Esophagus muscularis mucosa (tissue), 4 donors: ENCODE results near the gene CHERP.

Experiments
- EP300 ChIP-seq: sonication (generic); formaldehyde crosslinking; IDR thresholded peaks from one replicate; pipeline ENCODE4 v1.6.1; 2017; ENCODE audit warnings: antibody characterized with exemption
- POLR2AphosphoS5 ChIP-seq, 2 donors: sonication (generic); formaldehyde crosslinking; IDR thresholded peaks; one replicate each; pipeline ENCODE4 v1.6.1; 2017; ENCODE audit warnings: antibody characterized with exemption in 2 of 2
- TF ChIP-seq, protein P1 (sequence below), 3 experiments: fragments of 200-600 bp in 2 of 3; fragments of 450-650 bp in 1 of 3; sonication (generic) in 2 of 3; IDR thresholded peaks; one replicate each; pipeline ENCODE4 v1.5.1; 2017 to 2019; ENCODE audit warnings: antibody characterized with exemption in 3 of 3, mild to moderate bottlenecking in 2 of 3, moderate library complexity in 1 of 3

DNA sequence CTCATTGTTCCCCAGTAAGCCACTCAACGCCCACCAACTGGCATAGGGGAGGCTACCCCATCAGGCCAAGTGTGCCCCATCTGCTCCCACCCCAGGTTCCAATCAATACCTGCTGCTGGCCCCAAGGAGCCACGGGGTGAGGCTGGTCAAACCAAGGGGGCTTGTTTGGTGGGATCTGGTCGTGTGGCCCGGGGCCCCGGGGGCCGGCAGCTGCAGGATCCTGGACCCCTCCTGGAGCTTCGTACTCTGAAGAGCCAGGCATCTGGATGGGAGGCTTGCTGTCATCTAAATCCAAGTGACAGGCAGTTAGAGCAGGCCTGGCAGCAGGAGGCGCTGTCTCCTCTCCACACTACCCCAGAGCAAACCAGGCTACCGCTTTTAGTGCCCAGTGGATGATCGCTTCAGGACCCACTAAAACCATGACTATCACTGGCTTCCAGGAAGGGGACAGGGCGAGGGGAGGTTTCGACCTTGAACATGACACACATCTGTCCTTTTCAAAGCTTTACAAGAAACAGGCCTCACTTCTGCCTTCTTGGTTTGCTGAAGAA lies 14.2 kb downstream of the CHERP start:
- TF ChIP-seq, protein P1, sequence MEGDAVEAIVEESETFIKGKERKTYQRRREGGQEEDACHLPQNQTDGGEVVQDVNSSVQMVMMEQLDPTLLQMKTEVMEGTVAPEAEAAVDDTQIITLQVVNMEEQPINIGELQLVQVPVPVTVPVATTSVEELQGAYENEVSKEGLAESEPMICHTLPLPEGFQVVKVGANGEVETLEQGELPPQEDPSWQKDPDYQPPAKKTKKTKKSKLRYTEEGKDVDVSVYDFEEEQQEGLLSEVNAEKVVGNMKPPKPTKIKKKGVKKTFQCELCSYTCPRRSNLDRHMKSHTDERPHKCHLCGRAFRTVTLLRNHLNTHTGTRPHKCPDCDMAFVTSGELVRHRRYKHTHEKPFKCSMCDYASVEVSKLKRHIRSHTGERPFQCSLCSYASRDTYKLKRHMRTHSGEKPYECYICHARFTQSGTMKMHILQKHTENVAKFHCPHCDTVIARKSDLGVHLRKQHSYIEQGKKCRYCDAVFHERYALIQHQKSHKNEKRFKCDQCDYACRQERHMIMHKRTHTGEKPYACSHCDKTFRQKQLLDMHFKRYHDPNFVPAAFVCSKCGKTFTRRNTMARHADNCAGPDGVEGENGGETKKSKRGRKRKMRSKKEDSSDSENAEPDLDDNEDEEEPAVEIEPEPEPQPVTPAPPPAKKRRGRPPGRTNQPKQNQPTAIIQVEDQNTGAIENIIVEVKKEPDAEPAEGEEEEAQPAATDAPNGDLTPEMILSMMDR (IDR thresholded peaks at IDR 0.05) = no peak
- no peak for TF ChIP-seq EP300
- TF ChIP-seq POLR2AphosphoS5 (IDR thresholded peaks at IDR 0.05) = no peak
